HCT116 (cell line): ENCODE data around the gene RAPGEF3. TPM values are rescaled to one million over a fixed set of nuclear protein-coding genes. Genes with fewer than 3 reads are reported as not detected.

ENCODE experiments used
- ATAC-seq: fragments of 200-7000 bp; cut with Tn5 transposase; 2 replicates; pipeline ENCODE4 v1.9.1; 2020; ENCODE audit warnings: mild to moderate bottlenecking, moderate library complexity
- BruUV-seq: library from RNA; stranded (reverse); fragments of 400-500 nt; replicated peaks from 2 replicates; lab custom pipeline; 2021; lab: Mats Ljungman, UMichigan
- CTCF ChIA-PET: fragments of 300-600 bp; sonication (Branson Sonifier 250); formaldehyde crosslinking; loops from one replicate; lab custom pipeline; 2021; ENCODE audit warnings: antibody characterized with exemption; lab: Charles Lee
- POLR2A ChIA-PET: fragments of 300-600, 350-600 bp; sonication (Branson Sonifier 250); formaldehyde crosslinking; loops from one replicate; lab custom pipeline; 2021; ENCODE audit warnings: antibody characterized with exemption; lab: Charles Lee
- RAD21 ChIA-PET, 2 experiments: fragments of 300-600 bp; sonication (Branson Sonifier 250); formaldehyde crosslinking; loops; one replicate each; lab custom pipeline; 2023; ENCODE audit warnings: low total read pairs in 2 of 2; ENCODE audit not compliant: uncharacterized antibody in 2 of 2, unreplicated experiment in 2 of 2, low non-redundant PET in 1 of 2; lab: Charles Lee
- DNase-seq: peaks from one replicate; pipeline ENCODE4 v3.0.0-alpha.2; 2010; ENCODE audit warnings: low read depth, low spot score
- H2AFZ ChIP-seq: fragments of 200-600 bp; shearing (Covaris generic), sonication (generic); 2 replicates; pipeline ENCODE4 v1.6.1; 2017; ENCODE audit warnings: low read depth, mixed run types, mixed read lengths, antibody characterized with exemption, low read length; ENCODE audit not compliant: poor library complexity, severe bottlenecking
- H3K27ac ChIP-seq: 2 replicates; pipeline ENCODE4 v1.5.1; 2012; ENCODE audit warnings: low read depth, low read length
- H3K27me3 ChIP-seq: fragments of 200-600 bp; sonication (generic); 2 replicates; pipeline ENCODE4 v1.6.1; 2016; ENCODE audit warnings: mixed run types, low read length, mixed read lengths; ENCODE audit not compliant: insufficient read depth
- H3K36me3 ChIP-seq, 2 experiments: fragments of 200-500 bp in 1 of 2; fragments of 200-600 bp in 1 of 2; sonication (Bioruptor generic) in 1 of 2; sonication (generic) in 1 of 2; 2 replicates each; pipeline versions ENCODE4 v1.5.1 to v1.6.1; 2014 to 2016; ENCODE audit warnings: low read length in 2 of 2, inconsistent platforms in 1 of 2, mixed read lengths in 1 of 2, mixed run types in 1 of 2; ENCODE audit not compliant: insufficient read depth in 2 of 2, control insufficient read depth in 1 of 2
- H3K4me1 ChIP-seq, 2 experiments: fragments of 200-600 bp in 1 of 2; sonication (generic) in 1 of 2; 2 replicates each; pipeline versions ENCODE4 v1.5.1 to v1.6.1; 2012 to 2017; ENCODE audit warnings: low read length in 2 of 2, inconsistent platforms in 1 of 2, mild to moderate bottlenecking in 1 of 2, mixed read lengths in 1 of 2, mixed run types in 1 of 2, moderate library complexity in 1 of 2; ENCODE audit not compliant: insufficient read depth in 2 of 2, control insufficient read depth in 1 of 2
- H3K4me2 ChIP-seq: fragments of 200-600 bp; sonication (generic); 2 replicates; pipeline ENCODE4 v1.6.1; 2017; ENCODE audit warnings: mixed run types, low read length, mixed read lengths
- H3K4me3 ChIP-seq, 2 experiments: fragments of 200-600 bp in 1 of 2; sonication (generic) in 1 of 2; replicated peaks in 1 of 2; 2 replicates each; pipeline ENCODE4 v1.5.1; 2011 to 2016; ENCODE audit warnings: low read length in 2 of 2, control low read depth in 1 of 2, low read depth in 1 of 2, mild to moderate bottlenecking in 1 of 2, mixed read lengths in 1 of 2, mixed run types in 1 of 2
- H3K79me2 ChIP-seq: fragments of 200-600 bp; sonication (generic); 2 replicates; pipeline ENCODE4 v1.6.1; 2017; ENCODE audit warnings: mild to moderate bottlenecking, mixed run types, low read length, moderate library complexity, mixed read lengths; ENCODE audit not compliant: insufficient read depth
- H3K9ac ChIP-seq: fragments of 200-600 bp; sonication (generic); 2 replicates; pipeline ENCODE4 v1.6.1; 2016; ENCODE audit warnings: low read length, mixed read lengths
- H3K9me2 ChIP-seq: fragments of 200-600 bp; sonication (generic), shearing (Covaris generic); 2 replicates; pipeline ENCODE4 v1.6.1; 2017; ENCODE audit warnings: mixed run types, mild to moderate bottlenecking, moderate library complexity; ENCODE audit not compliant: insufficient read depth
- H3K9me3 ChIP-seq, 2 experiments: fragments of 200-500 bp in 1 of 2; fragments of 200-600 bp in 1 of 2; sonication (Bioruptor generic) in 1 of 2; sonication (generic) in 1 of 2; 2 replicates each; pipeline ENCODE4 v1.6.1; 2014 to 2017; ENCODE audit warnings: low read length in 2 of 2, mixed read lengths in 2 of 2, inconsistent platforms in 1 of 2, low read depth in 1 of 2, mild to moderate bottlenecking in 1 of 2, mixed run types in 1 of 2, moderate library complexity in 1 of 2; ENCODE audit not compliant: control insufficient read depth in 1 of 2, insufficient read depth in 1 of 2
- H4K20me1 ChIP-seq: fragments of 200-600 bp; sonication (generic), shearing (Covaris generic); 2 replicates; pipeline ENCODE4 v1.6.1; 2017; ENCODE audit warnings: mixed run types, mild to moderate bottlenecking, moderate library complexity; ENCODE audit not compliant: insufficient read depth
- CTCF ChIP-seq, 3 experiments: fragments of 200-600 bp in 1 of 3; sonication (generic) in 1 of 3; IDR thresholded peaks in 2 of 3; conservative IDR thresholded peaks in 1 of 3; 2 replicates each; pipeline ENCODE4 v1.5.1; 2012 to 2017; ENCODE audit warnings: low read depth in 2 of 3, low read length in 2 of 3, antibody characterized with exemption in 1 of 3, borderline replicate concordance in 1 of 3, control low read depth in 1 of 3, mild to moderate bottlenecking in 1 of 3, mixed read lengths in 1 of 3, mixed run types in 1 of 3, moderate library complexity in 1 of 3; ENCODE audit not compliant: insufficient read depth in 1 of 3
- SP1 ChIP-seq: IDR thresholded peaks from 2 replicates; pipeline ENCODE4 v1.6.1; 2012; ENCODE audit warnings: low read depth
- YY1 ChIP-seq: IDR thresholded peaks from 2 replicates; pipeline ENCODE4 v1.6.1; 2011; ENCODE audit warnings: low read length, low read depth, moderate library complexity, mild to moderate bottlenecking; ENCODE audit not compliant: insufficient replicate concordance; ENCODE audit errors: extremely low read depth
- ZFX ChIP-seq: fragments of 450-650 bp; IDR thresholded peaks from 2 replicates; pipeline ENCODE4 v1.6.1; 2017
- intact Hi-C: fragments of 100-400 bp; cut with micrococcal nuclease; formaldehyde crosslinking; loops from 2 replicates; pipeline ENCODE4 v1.10.0; 2022
- total RNA-seq: library from RNA; stranded (reverse); gene quantifications from one replicate; pipeline ENCODE4 v1.2.1, GENCODE V29; 2021; ENCODE audit not compliant: unreplicated experiment
- TF ChIP-seq, protein P1 (sequence below): IDR thresholded peaks from 2 replicates; pipeline ENCODE4 v1.6.1; 2012; ENCODE audit warnings: low read depth

RAPGEF3 gene
- total RNA-seq, 1 experiment from 2014 or later, result 1.8 TPM

- H3K79me2 ChIP-seq, result peaks cover 16% of the 10 kb centered on the region
- no peak overlapping the region for H3K27ac ChIP-seq
- H3K9me2 ChIP-seq, result no peaks in the 10 kb centered on the region
- no peaks in the 10 kb centered on the region for H3K27me3 ChIP-seq
- ChIA-PET CTCF (interaction anchor here (1.7 to 6.4 kb wide), 2 partner anchors 12 to 27 kb away, joined by 3 to 197 read pairs; partner anchors contain the start of gene RAPGEF3), POLR2A (no interaction called here), RAD21 (interaction anchor here in 1 of 2 experiments (0.8 kb wide), 1 partner anchor 26 kb away, joined by 3 read pairs; no protein-coding TSS in a partner anchor)
- DNase-seq, result no peak
- intact Hi-C loops, result loop anchor here (10.0 kb wide), 1 partner anchor 735 kb away; no protein-coding TSS in a partner anchor
- H3K4me3 ChIP-seq, result no peak overlapping the region
- no peak overlapping the region for H3K4me2 ChIP-seq
- no peaks in the 10 kb centered on the region for H3K36me3 ChIP-seq
- BruUV-seq, result no TSS peak
- no peak for ATAC-seq
- H3K9me3 ChIP-seq, result no peaks in the 10 kb centered on the region
- no peak overlapping the region for H2AFZ ChIP-seq
- peaks cover 22 to 43% of the 10 kb centered on the region in 2 experiments for H3K4me1 ChIP-seq
- H3K9ac ChIP-seq, result no peak overlapping the region
- no peak for TF ChIP-seq ZFX
- TF ChIP-seq, all 23 proteins: peak for 0
- no peaks in the 10 kb centered on the region for H4K20me1 ChIP-seq
These were observed 11.5 kb upstream of the RAPGEF3 start for GRCh38 chr12:47770086-47770726.

- H3K9ac ChIP-seq, result no peak overlapping the region
- peak overlapping the region; percentile 60; the same call in 1 of the 2 replicates for H3K4me2 ChIP-seq
- no peaks in the 10 kb centered on the region for H3K36me3 ChIP-seq
- BruUV-seq, result no TSS peak
- TF ChIP-seq SP1 (no peak), CTCF (IDR thresholded peaks at IDR 0.05 in 2 of 3, conservative IDR thresholded peaks at IDR 0.05 in 1 of 3; ENCODE audit: borderline replicate concordance in 1 of 3, insufficient read depth in 1 of 3, low read depth in 2 of 3, low read length in 2 of 3) (no peak), YY1 (no peak)
- TF ChIP-seq, protein P1, sequence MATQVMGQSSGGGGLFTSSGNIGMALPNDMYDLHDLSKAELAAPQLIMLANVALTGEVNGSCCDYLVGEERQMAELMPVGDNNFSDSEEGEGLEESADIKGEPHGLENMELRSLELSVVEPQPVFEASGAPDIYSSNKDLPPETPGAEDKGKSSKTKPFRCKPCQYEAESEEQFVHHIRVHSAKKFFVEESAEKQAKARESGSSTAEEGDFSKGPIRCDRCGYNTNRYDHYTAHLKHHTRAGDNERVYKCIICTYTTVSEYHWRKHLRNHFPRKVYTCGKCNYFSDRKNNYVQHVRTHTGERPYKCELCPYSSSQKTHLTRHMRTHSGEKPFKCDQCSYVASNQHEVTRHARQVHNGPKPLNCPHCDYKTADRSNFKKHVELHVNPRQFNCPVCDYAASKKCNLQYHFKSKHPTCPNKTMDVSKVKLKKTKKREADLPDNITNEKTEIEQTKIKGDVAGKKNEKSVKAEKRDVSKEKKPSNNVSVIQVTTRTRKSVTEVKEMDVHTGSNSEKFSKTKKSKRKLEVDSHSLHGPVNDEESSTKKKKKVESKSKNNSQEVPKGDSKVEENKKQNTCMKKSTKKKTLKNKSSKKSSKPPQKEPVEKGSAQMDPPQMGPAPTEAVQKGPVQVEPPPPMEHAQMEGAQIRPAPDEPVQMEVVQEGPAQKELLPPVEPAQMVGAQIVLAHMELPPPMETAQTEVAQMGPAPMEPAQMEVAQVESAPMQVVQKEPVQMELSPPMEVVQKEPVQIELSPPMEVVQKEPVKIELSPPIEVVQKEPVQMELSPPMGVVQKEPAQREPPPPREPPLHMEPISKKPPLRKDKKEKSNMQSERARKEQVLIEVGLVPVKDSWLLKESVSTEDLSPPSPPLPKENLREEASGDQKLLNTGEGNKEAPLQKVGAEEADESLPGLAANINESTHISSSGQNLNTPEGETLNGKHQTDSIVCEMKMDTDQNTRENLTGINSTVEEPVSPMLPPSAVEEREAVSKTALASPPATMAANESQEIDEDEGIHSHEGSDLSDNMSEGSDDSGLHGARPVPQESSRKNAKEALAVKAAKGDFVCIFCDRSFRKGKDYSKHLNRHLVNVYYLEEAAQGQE, result no peak
- no peaks in the 10 kb centered on the region for H3K9me2 ChIP-seq
- ATAC-seq (no peak), DNase-seq (no peak)
- peaks cover 8% of the 10 kb centered on the region for H3K79me2 ChIP-seq
- no peak overlapping the region for H3K4me3 ChIP-seq
- intact Hi-C loops, result loop anchor here (10.0 kb wide), 1 partner anchor 735 kb away; no protein-coding TSS in a partner anchor
- H3K4me1 ChIP-seq, result peaks cover 15 to 36% of the 10 kb centered on the region in 2 experiments
- POLR2A ChIA-PET, result no interaction called here
- CTCF ChIA-PET, result interaction anchor here (1.1 to 6.4 kb wide), 4 partner anchors 8 to 27 kb away, joined by 3 to 197 read pairs (median 18); partner anchors contain the start of gene RAPGEF3
- H4K20me1 ChIP-seq, result no peaks in the 10 kb centered on the region
- no peaks in the 10 kb centered on the region for H3K27me3 ChIP-seq
- H3K9me3 ChIP-seq, result no peaks in the 10 kb centered on the region
- RAD21 ChIA-PET, result interaction anchor here (0.8 to 4.4 kb wide), 2 partner anchors 25 to 27 kb away, joined by 3 to 61 read pairs; no protein-coding TSS in a partner anchor
- H3K27ac ChIP-seq, result no peak overlapping the region
- no peak overlapping the region for H2AFZ ChIP-seq
These were observed 10.8 kb upstream of the RAPGEF3 start for GRCh38 chr12:47769234-47770085.
